Measurements from ENCODE around the gene MAGEA8.
"Not testable (repeated sequence)": the region's sequence is repeated elsewhere in the genome, so short reads cannot be mapped to it uniquely, and the experiment has no call there.

The MAGEA8 gene

GRCh38 chrX:149903889-149904748 lies 23.1 kb downstream of the MAGEA8 start:
- no peak for DNase-seq

DNA sequence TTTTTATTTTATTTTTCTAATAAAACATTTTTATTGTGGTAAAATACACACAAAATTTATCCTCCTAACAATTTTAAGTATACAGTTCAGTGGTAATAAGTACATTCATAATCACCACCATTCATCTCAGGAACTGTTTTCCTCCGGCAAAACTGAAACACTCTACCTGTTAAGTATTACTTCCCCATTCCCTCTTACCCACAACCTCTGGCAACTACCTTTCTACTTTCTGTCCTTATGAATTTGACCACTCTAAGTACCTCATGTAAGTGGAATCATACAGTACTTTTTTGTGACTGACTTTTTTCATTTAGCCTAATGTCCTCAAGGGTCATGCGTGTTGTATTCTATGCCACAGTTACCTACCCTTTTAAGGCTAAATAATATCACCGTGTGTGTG lies 27.3 kb downstream of the MAGEA8 start:
- DNase-seq = no peak

DNA sequence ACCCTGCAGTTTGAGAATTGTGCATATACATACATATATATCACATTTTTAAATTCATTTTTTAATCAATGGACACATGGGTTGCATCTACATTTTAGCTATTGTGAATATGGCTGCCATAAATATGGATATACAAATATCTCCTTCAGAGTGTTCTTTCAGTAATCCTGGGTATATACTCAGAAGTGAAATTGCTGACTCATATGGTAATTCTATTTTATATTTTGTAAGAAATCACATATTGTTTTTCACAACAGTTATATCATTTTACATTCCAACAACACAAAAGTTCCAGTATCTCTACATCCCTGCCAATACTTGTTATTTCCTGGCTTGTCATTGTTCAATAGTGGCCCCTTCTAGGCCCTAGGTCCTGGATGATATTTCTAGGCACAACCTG lies 27.7 kb downstream of the MAGEA8 start:
- no peak for DNase-seq

DNA sequence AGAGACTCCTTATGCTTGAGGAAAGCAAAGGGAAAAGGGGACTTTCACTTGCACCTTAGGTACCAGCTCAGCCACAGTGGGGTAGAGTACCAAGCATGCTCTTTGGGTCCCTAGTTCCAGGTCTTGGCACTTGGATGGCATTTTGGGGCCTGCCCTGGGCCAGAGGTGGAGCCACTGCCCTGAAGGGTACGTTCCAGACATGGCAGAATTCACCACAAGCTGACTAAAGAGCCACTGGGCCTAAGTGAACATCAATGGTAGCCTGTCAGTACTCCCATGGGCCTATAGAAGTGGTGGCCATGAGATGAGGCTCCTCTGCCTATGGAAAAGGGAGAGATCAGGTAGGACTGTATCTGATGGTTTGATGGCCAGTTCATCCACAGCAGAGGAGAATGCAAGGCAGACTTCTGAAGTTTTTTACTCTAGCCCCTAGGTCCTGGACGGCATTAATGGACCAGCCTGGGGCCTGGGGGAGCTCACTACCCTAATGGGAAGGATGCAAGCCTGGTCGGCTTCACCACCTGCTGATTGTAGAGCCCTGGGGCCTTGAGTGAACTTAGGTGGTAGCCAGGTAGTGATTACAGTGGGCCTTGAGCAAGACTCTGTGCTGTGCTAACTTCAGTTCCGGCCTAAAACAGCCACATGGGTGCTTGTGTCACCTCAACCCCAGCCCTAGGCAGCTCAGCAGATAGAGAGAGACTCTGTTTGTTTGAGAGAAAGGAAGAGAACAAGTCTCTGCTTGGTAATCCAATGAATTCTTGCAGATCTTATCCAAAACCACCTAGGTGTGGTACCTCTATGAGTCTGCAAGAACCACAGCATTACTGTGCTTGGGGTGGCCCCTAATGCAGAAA lies 28.6 kb downstream of the MAGEA8 start:
- no peak for DNase-seq

GRCh38 chrX:149910178-149910695 lies 29.3 kb downstream of the MAGEA8 start:
- no peak for DNase-seq

- DNase-seq = no peak
Observed at GRCh38 chrX:149916745-149917392, 35.9 kb downstream of the MAGEA8 start.

GRCh38 chrX:149923836-149924235 lies 42.9 kb downstream of the MAGEA8 start:
- DNase-seq = not testable (repeated sequence)

GRCh38 chrX:149924434-149924833 lies 43.5 kb downstream of the MAGEA8 start:
- not testable (repeated sequence) for DNase-seq

GRCh38 chrX:149927245-149927963 lies 46.4 kb downstream of the MAGEA8 start:
- not testable (repeated sequence) for DNase-seq

DNA sequence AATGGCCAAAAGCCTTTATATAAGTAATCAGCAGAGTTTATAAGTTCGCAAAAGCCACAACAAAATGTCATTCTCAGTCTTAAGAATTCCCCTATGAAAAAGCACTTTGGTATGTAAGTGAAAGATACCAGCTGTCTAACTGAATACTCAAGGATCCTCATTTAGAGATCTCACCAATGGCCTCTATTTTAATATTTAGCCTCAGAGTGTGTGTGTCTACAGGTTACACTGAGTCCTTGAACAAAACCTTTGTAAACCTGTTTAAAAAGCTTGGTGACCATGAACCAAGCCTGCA lies 46.9 kb downstream of the MAGEA8 start:
- DNase-seq = not testable (repeated sequence)

- DNase-seq = not testable (repeated sequence)
Observed at GRCh38 chrX:149928635-149929034, 47.7 kb downstream of the MAGEA8 start.

GRCh38 chrX:149929400-149929799 lies 48.4 kb downstream of the MAGEA8 start, which contains the start of gene HSFX4:
HSFX4 (plus strand) TSS chrX:149929573; CDS start chrX:149929645, 72 bp downstream.
- not testable (repeated sequence) for DNase-seq

DNA sequence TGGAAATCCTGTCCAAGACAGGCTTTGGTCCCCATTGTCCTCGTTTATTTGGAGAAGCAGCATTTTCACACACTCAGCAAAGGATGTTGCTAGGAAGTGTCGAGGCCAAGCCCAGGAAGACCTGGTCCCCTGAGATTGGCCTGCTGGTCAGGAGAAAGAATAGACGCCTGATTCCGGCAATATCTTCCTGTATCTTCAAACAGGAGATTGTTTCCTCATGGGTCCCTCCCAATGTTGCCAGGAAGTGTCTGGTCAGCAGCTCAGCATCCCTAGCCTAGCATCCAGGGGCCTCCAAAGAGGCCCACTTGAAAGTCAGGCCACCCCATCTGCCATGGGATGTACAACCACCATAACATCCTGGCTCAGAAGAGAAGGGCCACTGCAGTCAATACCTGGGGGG lies 50.4 kb downstream of the MAGEA8 start:
- DNase-seq = not testable (repeated sequence)

DNA sequence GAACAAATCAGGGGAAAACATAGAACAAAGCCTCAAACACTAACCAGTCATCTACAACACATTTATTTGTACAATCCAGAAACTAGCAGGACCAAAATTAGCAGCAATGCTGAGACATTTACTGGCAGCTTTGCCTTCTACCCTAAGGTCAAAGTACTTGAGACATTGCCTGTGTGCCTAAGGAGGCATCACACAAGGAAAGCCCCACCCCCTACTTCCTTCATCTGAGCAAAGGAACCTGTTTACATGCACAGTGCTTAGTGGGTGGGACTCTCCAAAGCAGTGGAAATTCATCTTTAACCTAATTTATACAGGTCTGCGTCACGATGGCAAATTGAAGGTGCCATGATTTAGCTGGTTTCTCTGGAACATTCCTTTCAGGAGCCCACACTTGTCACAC lies 51.2 kb downstream of the MAGEA8 start:
- DNase-seq = not testable (repeated sequence)

- not testable (repeated sequence) for DNase-seq
Observed at GRCh38 chrX:149932970-149933369, 52.0 kb downstream of the MAGEA8 start.

DNA sequence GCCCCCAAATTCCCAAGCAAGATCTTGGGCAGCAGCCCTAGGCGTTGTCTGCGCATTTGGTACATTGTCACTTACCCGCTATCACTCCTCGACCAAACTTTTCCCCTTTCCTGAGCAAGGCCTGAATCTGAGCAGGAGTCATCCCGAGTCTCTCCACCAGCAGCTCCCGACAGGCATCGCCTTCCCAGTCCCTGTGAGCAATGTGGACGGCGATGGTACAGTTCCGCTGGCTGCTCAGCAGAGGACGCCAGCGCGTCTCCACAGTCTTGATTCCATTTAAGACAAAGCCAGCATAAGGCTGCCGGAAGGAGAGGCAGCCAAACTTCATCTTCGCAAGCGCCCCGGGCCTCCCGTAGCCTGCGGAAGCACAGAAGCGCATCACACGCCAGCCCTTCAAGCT lies 52.6 kb downstream of the MAGEA8 start:
- not testable (repeated sequence) for DNase-seq

Data from anterior cingulate cortex (tissue), 58 donors.